HG02884 (cell line): ENCODE measurements around the gene ATXN3.
"Not testable (repeated sequence)": the region's sequence is repeated elsewhere in the genome, so short reads cannot be mapped to it uniquely, and the experiment has no call there.

ENCODE experiments used
- ATAC-seq: cut with Tn5 transposase; IDR thresholded peaks from one replicate; pipeline ENCODE4 v1.9.1; 2021; ENCODE audit warnings: mild to moderate bottlenecking, moderate library complexity; ENCODE audit not compliant: unreplicated experiment

Gene ATXN3

GRCh38 chr14:92074555-92074954 is 31.8 kb downstream of the ATXN3 start:
- ATAC-seq = no peak

DNA sequence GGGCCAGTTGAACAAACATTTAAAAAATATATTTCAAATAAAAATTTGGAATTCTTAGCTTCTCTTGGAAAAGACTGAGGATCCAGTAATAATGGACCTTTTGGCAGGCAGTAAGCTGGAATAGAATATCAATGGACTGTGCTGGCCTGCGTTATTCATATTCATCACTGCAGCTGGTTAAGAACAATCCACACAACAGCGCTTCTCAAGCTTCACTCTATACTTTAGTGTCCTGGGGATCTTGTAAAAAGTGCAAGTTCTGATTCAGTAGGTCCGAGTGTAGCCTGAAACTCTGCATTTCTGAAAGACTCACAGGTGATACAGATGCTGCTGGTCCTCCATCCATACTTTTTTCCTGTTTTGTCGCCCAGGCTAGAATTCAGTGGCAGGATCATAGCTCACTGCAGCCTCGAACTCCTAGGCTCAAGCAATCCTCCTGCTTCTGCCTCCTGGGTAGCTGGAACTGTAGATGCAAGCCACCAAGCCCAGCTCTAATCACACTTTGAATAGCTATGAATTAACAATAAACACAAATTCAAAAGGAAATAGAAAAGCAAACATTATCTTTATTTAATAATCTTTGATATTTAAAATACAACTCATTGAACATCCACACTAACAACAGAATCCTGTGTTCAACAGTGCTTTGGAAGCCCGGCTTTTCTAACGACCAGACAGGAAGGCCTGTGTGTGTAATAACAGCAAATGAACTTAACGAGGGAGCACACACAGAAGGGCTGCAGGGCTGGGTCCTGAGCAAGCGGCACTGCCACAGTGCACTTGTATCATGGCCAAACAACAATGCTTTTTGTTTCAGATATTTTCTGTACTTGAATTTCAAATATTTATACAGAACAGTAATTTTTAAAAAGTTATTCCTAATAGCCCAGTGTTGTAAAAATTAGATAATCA is 48.1 kb downstream of the ATXN3 start:
- ATAC-seq = no peak

DNA sequence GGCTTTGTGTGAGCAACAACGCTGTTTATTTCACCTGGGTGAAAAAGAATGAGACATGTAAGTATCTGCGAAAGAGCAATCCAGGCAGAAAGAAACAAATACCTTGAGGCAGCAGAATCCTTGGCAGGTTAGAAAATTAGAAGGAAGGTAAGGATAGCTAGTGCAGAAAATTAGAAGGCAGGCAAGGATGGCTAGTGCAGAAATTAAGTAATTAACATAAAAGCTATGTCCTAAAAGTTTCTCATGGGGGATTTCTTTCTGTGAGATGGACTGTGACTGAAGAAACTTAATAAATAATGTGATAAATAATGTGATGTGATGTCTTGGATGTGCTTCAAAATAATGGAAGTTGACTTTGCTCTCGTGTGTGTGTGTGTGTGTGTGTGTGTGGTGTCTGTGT is 56.6 kb downstream of the ATXN3 start:
- ATAC-seq = no peak

DNA sequence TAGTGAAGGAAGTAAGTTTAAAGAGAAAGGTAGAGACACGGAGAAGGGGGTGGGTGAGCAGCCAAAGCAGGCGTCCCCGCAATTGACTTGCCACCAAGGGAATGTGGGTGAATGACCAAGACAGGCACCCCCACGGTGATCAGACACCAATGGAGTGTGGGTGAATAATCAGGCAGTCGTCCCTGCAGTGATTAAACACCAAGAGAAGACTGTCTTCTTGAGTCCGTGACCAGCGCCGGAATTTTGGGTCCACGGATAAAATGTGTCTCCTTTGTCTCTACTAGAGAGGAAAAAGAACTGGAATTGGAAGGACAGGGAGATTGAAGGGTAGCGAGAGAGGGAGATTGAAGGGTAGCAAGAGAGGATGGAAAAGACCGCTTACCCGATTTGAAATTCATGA is 57.2 kb downstream of the ATXN3 start:
- ATAC-seq = not testable (repeated sequence)

DNA sequence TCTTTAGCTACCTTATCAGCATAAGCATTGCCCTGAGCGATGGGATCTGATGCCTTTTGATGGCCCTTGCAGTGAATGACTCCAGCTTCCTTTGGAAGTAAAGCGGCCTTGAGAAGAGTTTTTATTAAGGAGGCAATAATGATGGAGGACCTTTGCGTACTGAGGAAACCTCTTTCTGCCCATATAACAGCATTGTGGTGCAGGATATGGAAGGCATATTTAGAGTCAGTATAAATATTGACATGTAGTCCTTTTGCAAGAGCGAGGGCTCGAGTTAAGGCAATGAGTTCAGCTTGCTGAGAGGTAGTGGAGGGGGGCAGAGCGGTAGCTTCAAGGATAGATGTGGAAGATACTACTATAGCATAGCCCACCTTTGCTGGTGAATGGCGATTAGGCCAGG is 60.5 kb downstream of the ATXN3 start:
- ATAC-seq = not testable (repeated sequence)

- not testable (repeated sequence) for ATAC-seq
Observed at GRCh38 chr14:92041766-92042165, 64.6 kb downstream of the ATXN3 start.

GRCh38 chr14:92041203-92041602 is 65.2 kb downstream of the ATXN3 start:
- ATAC-seq = no peak

- ATAC-seq = peak; percentile 22
Observed at GRCh38 chr14:92040431-92041051, 65.8 kb downstream of the ATXN3 start.

DNA sequence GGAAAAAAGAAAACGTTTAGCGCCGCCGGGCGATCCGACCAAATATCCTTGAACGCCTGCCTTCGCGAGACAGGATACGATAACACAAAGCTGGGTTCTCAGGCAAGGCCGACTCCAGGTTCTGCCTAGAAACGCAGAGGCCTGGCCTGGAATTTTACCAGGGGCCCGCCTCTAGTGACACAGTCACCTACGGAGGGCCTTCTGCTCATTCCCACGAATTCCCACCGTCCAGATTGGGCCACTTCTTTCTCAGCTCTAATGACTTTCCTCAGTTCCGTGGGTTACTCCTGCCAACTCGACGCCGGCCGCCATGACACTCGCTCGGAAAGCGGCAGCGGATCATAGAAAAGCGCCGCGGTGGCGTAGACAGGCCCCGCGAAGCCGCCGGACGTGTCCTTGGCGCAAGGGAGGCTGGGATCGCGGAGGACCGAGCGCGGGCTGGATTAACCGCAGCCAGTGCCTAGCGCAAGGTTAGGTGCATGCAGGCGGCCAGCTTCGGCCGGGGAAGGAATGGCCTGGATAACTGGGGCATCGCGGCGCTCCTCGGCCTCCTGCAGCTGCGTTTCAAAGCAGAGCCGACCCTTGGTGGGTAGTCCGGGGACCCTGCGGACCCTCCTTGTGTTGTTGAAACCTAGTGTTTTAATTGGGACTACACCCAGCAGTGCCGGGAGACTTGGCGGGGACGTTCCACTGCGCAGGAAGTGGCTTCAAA is 66.5 kb downstream of the ATXN3 start, which contains the start of gene TRIP11:
TRIP11 (minus strand) TSS at position 341 of the 712 bp plus-strand sequence. CDS start 374 bp downstream, outside the sequence.
- peak; percentile 95 for ATAC-seq

GRCh38 chr14:92039063-92039718 is 67.2 kb downstream of the ATXN3 start:
- ATAC-seq = peak; percentile 3

DNA sequence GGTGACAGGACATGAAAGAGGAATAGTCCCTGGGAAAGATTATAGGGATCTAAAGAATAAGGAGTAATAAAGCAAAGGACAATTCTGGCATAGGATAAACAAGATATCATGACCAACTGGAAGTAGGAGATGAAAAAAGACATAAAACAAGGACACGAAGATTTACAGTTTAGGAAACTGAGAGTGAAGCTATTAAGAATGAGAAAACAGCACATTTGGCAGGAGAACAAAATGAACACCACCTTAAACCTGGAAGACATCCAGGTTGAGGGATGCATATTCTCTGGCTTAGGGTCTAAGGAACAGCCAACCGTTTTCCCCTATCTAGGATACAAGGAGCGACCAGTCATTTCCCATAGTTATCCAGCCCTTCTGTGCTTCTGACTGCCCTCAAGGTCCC is 68.4 kb downstream of the ATXN3 start:
- no peak for ATAC-seq

GRCh38 chr14:92035890-92036289 is 70.5 kb downstream of the ATXN3 start:
- ATAC-seq = no peak

- no peak for ATAC-seq
Observed at GRCh38 chr14:92033906-92034687, 72.3 kb downstream of the ATXN3 start.

DNA sequence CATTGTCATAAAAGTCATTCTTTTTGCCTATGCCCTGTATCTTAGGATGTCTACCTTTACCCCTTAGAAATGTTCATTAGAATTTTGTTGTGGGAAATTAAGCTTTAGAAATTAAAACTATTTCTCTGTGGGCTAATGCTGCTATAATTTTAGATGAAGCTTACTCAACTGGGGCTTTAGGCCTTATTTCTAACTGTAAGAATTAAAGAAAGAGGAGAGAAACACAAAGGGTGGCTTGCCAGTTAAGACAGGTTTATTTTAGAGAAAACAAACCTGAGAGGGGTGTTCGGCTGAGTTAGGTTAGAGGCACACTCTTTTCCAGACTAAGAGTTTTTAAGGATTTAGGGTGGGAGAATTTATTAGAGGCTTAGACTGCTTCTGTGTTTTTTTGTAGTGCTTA is 72.9 kb downstream of the ATXN3 start:
- ATAC-seq = no peak

GRCh38 chr14:92026548-92027190 is 79.7 kb downstream of the ATXN3 start:
- no peak for ATAC-seq

- no peak for ATAC-seq
Observed at GRCh38 chr14:92022036-92022435, 84.3 kb downstream of the ATXN3 start.

GRCh38 chr14:92021523-92021922 is 84.9 kb downstream of the ATXN3 start:
- no peak for ATAC-seq

GRCh38 chr14:92014040-92014439 is 92.3 kb downstream of the ATXN3 start:
- no peak for ATAC-seq

DNA sequence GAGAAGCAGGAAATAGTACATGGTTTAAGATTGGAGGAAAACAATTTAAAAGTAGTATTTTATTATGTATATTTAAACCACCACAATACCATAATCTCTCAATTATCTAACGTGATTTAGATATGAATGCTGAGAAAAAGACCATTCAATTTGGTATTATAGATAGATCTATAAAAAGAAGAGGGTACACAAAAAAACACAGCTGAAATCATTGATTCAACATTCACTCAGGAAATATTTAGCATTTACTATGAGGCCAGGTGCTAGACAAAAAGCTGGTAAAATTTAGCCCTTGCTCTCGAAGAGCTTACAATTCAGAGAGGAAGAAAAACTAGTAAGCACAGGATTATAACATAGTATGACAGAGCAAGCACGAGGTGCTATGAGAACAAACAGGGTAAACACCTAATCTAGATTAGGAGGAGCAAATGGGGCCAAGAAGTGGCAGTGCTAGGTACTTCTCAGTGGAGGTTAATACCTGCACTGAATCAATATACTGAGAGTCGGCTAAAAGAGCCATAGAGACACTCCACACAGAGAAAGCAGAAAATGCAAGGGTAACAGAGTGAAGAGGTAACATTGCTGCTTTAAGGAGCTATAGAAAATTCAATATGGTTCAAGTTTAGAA is 94.1 kb downstream of the ATXN3 start:
- ATAC-seq = no peak
